MM.1S (cell line): ENCODE results near the gene DEAF1.

Source experiments
- CTCF ChIP-seq: fragments of 300-600 bp; sonication (generic); IDR thresholded peaks from 2 replicates; pipeline ENCODE4 v1.5.1; 2016; ENCODE audit warnings: antibody characterized with exemption, low read length, mixed read lengths
- EZH2 ChIP-seq: fragments of 300-600 bp; sonication (generic); optimal IDR thresholded peaks from 2 replicates; pipeline ENCODE3; 2017; ENCODE audit warnings: low read depth, mild to moderate bottlenecking, antibody characterized with exemption, low read length, mixed read lengths
- EZH2phosphoT487 ChIP-seq: fragments of 300-600 bp; sonication (generic); IDR thresholded peaks from 2 replicates; pipeline ENCODE4 v1.6.1; 2018; ENCODE audit warnings: antibody characterized with exemption, low read length

DNA sequence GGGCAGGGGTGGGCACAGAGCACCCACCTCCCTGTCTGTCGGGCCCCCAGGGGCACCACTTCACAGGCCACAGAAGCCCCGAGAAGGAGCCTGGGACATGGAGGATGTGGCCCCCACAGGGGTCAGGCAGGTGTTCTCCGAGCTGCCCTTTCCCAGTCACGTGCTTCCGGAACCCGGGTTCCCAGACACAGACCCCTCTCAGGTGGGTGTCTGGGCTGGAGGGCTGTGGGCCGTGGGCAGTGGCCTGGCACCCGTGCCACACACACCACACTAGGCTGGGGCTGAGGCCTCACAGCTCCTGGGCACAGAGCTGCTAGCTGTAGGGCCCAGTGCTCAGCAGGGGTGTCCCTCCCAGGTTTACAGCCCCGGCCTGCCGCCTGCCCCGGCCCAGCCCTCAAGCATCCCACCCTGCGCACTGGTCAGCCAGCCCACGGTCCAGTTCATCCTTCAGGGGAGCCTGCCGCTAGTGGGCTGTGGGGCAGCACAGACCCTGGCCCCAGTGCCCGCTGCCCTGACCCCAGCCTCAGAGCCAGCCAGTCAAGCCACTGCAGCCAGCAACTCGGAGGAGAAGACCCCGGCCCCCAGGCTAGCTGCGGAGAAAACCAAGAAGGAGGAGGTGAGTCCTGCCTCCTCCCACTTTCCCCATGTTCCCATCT is 84.7 kb downstream of the DEAF1 start:
- TF ChIP-seq CTCF (no peak), EZH2 (no peak), EZH2phosphoT487 (no peak)
